DOHH2 (cell line): ENCODE data around the gene PPP1R2C.

Experiments
- EZH2phosphoT487 ChIP-seq: fragments of 200-600 bp; sonication (generic); IDR thresholded peaks from 2 replicates; pipeline ENCODE4 v1.6.1; 2017; ENCODE audit warnings: borderline replicate concordance, mild to moderate bottlenecking, antibody characterized with exemption, low read length, moderate library complexity, mixed read lengths
- TF ChIP-seq, protein P1 (sequence below): fragments of 200-600 bp; sonication (generic); IDR thresholded peaks from one replicate; pipeline ENCODE4 v1.5.1; 2014; ENCODE audit warnings: antibody characterized with exemption, mild to moderate bottlenecking, low read depth, low read length; ENCODE audit not compliant: poor library complexity, severe bottlenecking

- TF ChIP-seq, protein P1, sequence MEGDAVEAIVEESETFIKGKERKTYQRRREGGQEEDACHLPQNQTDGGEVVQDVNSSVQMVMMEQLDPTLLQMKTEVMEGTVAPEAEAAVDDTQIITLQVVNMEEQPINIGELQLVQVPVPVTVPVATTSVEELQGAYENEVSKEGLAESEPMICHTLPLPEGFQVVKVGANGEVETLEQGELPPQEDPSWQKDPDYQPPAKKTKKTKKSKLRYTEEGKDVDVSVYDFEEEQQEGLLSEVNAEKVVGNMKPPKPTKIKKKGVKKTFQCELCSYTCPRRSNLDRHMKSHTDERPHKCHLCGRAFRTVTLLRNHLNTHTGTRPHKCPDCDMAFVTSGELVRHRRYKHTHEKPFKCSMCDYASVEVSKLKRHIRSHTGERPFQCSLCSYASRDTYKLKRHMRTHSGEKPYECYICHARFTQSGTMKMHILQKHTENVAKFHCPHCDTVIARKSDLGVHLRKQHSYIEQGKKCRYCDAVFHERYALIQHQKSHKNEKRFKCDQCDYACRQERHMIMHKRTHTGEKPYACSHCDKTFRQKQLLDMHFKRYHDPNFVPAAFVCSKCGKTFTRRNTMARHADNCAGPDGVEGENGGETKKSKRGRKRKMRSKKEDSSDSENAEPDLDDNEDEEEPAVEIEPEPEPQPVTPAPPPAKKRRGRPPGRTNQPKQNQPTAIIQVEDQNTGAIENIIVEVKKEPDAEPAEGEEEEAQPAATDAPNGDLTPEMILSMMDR: no peak
- no peak for TF ChIP-seq EZH2phosphoT487
Measured at GRCh38 chrX:42803320-42803719, 25.4 kb upstream of the PPP1R2C start.
